Activated CD4-positive, alpha-beta T cell treated with anti-CD3 and anti-CD28 coated beads, Interleukin-2, amount 10 ng/mL, durations not matched to agents 24 days and 14 days (primary cell): Measurements from ENCODE around the gene CXCL10. TPM values are rescaled to one million over a fixed set of nuclear protein-coding genes. Genes with fewer than 3 reads are reported as not detected.
"Not testable (repeated sequence)": the region's sequence is repeated elsewhere in the genome, so short reads cannot be mapped to it uniquely, and the experiment has no call there.

ENCODE experiments used
- DNase-seq: peaks from one replicate; pipeline ENCODE4 v3.0.0; 2022
- H3K27ac Mint-ChIP-seq: one replicate; pipeline ENCODE4 v1.8.0; 2022; ENCODE audit warnings: mild to moderate bottlenecking, mixed read lengths
- H3K27me3 Mint-ChIP-seq: one replicate; pipeline ENCODE4 v1.8.0; 2022; ENCODE audit warnings: mixed read lengths
- H3K36me3 Mint-ChIP-seq: one replicate; pipeline ENCODE4 v1.8.0; 2022; ENCODE audit warnings: low read depth, mild to moderate bottlenecking, mixed read lengths
- H3K4me1 Mint-ChIP-seq: one replicate; pipeline ENCODE4 v1.8.0; 2021; ENCODE audit warnings: mixed read lengths
- H3K4me3 Mint-ChIP-seq: one replicate; pipeline ENCODE4 v1.8.0; 2022; ENCODE audit warnings: mild to moderate bottlenecking, moderate library complexity, mixed read lengths
- H3K9me3 Mint-ChIP-seq: one replicate; pipeline ENCODE4 v1.8.0; 2021; ENCODE audit warnings: mixed read lengths
- intact Hi-C: fragments of 100-400 bp; cut with micrococcal nuclease; formaldehyde crosslinking; loops from one replicate; pipeline ENCODE4 v1.15.1; 2023
- total RNA-seq: library from RNA; stranded (reverse); gene quantifications from 2 replicates; pipeline ENCODE4 v1.2.3, GENCODE V29; 2022

Gene CXCL10
- total RNA-seq, 1 donor from 2014 or later: 4.3 TPM

DNA sequence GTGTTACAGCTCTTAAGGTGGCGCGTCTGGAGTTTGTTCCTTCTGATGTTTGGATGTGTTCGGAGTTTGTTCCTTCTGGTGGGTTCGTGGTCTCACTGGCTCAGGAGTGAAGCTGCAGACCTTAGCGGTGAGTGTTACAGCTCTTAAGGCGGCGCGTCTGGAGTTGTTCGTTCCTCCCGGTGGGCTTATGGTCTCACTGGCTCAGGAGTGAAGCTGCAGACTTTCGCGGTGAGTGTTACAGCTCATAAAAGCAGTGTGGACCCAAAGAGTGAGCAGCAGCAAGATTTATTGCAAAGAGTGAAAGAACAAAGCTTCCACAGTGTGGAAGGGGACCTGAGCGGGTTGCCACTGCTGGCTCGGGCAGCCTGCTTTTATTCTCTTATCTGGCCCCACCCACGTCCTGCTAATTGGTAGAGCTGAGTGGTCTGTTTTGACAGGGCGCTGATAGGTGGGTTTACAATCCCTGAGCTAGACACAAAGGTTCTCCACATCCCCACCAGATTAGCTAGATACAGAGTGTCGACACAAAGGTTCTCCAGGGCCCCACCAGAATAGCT lies 26.6 kb upstream of the CXCL10 start:
- H3K4me3 Mint-ChIP-seq, H3K27ac Mint-ChIP-seq, H3K9me3 Mint-ChIP-seq, intact Hi-C loops, H3K36me3 Mint-ChIP-seq, H3K27me3 Mint-ChIP-seq, H3K4me1 Mint-ChIP-seq: not testable (repeated sequence)
- DNase-seq: peak; percentile 20

DNA sequence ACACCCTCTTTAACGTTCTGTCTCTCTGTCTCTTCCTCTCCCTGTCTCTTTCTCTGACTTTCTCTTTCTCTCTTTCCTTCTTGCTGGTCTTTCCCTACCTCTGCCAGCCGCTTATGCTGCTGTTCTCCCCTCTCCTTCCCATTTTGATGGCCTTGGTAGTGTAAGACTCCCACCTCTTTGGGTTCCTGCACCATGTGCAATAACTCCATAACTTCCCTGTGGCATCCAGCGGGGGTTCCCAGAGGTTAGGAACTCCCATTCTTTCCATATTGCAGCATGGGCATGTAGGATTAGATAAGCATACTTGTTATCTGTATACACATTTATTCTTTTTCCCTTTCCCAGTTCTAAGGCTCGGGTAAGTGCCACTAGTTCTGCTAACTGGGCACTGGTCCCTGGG lies 21.4 kb upstream of the CXCL10 start:
- H3K36me3 Mint-ChIP-seq, DNase-seq, H3K27ac Mint-ChIP-seq, H3K4me1 Mint-ChIP-seq, H3K9me3 Mint-ChIP-seq, intact Hi-C loops, H3K4me3 Mint-ChIP-seq, H3K27me3 Mint-ChIP-seq: not testable (repeated sequence)

DNA sequence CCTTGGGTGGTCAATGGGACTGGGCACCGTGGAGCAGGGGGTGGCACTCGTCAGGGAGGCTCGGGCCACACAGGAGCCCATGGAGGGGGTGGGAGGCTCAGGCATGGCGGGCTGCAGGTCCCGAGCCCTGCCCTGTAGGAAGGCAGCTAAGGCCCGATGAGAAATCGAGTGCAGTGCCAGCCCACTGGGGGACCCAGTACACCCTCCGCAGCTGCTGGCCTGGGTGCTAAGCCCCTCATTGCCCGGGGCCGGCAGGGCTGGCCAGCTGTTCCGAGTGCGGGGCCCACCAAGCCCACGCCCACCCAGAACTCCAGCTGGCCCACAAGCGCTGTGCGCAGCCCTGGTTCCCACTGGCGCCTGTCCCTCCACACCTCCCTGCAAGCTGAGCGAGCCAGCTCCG lies 20.0 kb upstream of the CXCL10 start:
- peak; percentile 47 for DNase-seq
- intact Hi-C loops, H3K27ac Mint-ChIP-seq, H3K4me1 Mint-ChIP-seq, H3K9me3 Mint-ChIP-seq, H3K36me3 Mint-ChIP-seq, H3K4me3 Mint-ChIP-seq, H3K27me3 Mint-ChIP-seq: not testable (repeated sequence)

DNA sequence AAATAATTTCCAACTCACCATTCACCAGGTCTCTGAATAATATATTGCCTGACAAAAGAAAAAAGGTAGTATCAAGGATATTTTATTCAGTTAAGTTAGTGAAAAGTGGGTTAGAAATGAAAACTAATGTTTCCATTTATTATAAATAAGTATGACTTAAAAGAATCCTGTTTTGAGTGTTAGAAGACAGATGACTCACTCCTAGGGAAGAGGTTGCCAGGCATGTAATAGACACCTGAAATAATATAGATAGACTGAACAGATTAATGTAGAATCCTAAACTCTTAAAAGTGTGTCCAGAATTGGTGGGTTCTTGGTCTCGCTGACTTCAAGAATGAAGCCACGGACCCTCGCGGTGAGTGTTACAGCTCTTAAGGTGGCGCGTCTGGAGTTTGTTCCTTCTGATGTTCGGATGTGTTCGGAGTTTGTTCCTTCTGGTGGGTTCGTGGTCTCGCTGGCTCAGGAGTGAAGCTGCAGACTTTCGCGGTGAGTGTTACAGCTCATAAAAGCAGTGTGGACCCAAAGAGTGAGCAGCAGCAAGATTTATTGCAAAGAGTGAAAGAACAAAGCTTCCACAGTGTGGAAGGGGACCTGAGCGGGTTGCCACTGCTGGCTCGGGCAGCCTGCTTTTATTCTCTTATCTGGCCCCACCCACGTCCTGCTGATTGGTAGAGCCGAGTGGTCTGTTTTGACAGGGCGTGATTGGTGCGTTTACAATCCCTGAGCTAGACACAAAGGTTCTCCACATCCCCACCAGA lies 19.1 kb upstream of the CXCL10 start:
- peak; percentile 48 for DNase-seq
- intact Hi-C loops: loop anchor here (1.0 kb wide), 1 partner anchor 16 kb away; no protein-coding TSS in a partner anchor
- H3K27me3 Mint-ChIP-seq, H3K4me3 Mint-ChIP-seq, H3K4me1 Mint-ChIP-seq, H3K36me3 Mint-ChIP-seq, H3K9me3 Mint-ChIP-seq, H3K27ac Mint-ChIP-seq: not testable (repeated sequence)

DNA sequence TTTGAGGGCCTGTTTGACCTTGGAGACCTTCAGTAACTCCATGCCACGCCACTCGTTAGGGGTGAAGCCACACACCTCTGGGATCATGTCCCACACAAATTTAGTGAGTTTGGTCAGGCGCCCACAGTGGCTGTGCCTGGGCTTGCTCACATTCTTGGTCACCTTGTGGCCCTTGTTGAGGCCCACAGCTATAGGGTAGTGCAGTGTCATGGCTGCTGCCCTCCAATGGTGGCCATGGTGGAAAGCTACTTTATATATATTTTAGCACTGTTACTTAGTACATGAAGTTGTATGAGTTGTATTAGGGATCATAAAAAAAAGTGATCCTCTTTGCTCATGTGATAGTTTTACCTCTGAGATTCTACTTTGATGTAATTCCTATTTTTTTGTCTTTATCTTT lies 13.6 kb upstream of the CXCL10 start:
- intact Hi-C loops: no loop called here
- Mint-ChIP-seq H3K4me1 (peaks cover 13% of the 10 kb centered on the region), H3K36me3 (no peaks in the 10 kb centered on the region), H3K9me3 (no peaks in the 10 kb centered on the region), H3K27ac (no peak overlapping the region), H3K27me3 (peaks cover 3% of the 10 kb centered on the region), H3K4me3 (no peak overlapping the region)
- no peak for DNase-seq

DNA sequence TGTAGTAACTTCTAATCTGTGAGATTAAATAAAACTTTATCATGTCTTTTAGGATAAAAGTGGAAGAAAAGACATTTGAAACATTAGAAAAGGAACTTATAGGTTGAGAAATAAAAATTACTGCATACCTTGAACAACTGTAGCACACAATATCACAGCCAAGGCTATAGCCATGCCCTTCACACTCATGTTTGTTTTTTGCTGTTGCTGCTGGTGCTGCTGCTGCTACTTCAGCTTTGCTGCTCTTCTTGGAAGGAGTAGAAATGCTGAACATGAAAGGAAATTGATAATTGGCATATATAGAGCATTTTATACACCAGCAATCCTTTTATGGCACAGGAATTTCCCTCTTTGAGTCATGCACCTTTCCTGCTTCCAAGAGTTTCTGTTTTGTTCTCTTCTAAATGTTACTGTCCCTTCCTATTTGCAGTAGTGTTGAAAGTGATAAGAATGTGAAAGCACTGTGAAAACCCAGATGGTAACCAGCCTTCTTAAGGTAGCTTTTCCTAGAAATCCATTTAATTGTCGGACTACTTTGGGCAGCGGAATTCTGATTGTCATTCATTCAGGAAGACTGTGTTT lies 12.6 kb upstream of the CXCL10 start, which contains the start of gene CXCL11:
TSS of gene CXCL11 (minus strand) at position 272 of the 582 bp plus-strand sequence. CDS start at position 189, 83 bp downstream.
- H3K4me1 Mint-ChIP-seq: peaks cover 11% of the 10 kb centered on the region
- H3K27me3 Mint-ChIP-seq: peaks cover 3% of the 10 kb centered on the region
- H3K9me3 Mint-ChIP-seq: no peaks in the 10 kb centered on the region
- H3K4me3 Mint-ChIP-seq: no peak within 1 kb of the TSS
- H3K36me3 Mint-ChIP-seq: no peaks in the 10 kb centered on the region
- H3K27ac Mint-ChIP-seq: no peak within 1 kb of the TSS
- DNase-seq: no peak
- intact Hi-C loops: no loop called here

DNA sequence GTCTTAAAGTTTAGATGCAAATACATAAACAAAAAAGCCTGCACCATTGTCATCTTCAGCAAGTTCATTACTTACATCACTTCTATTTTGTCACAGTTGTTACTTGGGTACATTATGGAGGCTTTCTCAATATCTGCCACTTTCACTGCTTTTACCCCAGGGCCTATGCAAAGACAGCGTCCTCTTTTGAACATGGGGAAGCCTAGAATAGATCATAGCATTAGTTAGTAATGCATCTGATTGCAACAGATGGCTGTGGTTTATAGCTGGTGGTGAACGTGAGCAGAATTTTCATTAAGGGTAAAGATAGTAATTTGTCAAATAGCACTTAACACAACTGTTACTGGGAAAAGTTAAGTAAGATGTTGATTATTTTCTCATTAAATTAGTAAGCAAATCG lies 11.8 kb upstream of the CXCL10 start:
- Mint-ChIP-seq H3K4me1 (peaks cover 11% of the 10 kb centered on the region), H3K27me3 (peaks cover 6% of the 10 kb centered on the region), H3K36me3 (no peaks in the 10 kb centered on the region), H3K4me3 (no peak overlapping the region), H3K27ac (no peak overlapping the region), H3K9me3 (no peaks in the 10 kb centered on the region)
- intact Hi-C loops: no loop called here
- DNase-seq: no peak

DNA sequence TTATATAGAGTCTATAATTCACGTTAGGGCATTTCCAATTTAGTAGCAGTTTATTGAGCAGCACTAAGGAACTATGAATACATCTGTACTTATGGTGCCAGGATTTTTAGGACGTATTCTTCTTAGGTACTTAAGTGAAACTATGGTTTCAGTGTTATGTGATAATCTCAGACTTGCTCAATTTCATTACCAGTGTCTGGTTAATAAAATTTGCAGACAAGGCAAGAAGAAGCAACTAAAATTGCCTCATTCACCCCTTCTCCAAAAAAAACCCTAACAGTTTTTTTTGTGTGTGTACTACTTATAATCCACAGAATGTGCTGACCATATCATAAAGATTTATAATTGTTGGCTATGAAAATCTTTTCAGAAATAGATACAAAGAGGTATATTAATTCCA lies 6.0 kb upstream of the CXCL10 start:
- Mint-ChIP-seq H3K36me3 (no peaks in the 10 kb centered on the region), H3K4me3 (no peak overlapping the region), H3K9me3 (peaks cover 14% of the 10 kb centered on the region), H3K27ac (no peak overlapping the region), H3K27me3 (peaks cover 10% of the 10 kb centered on the region), H3K4me1 (peaks cover 22% of the 10 kb centered on the region)
- DNase-seq: no peak
- intact Hi-C loops: loop anchor here (10.0 kb wide), 1 partner anchor 276 kb away; the partner anchor contains the start of gene STBD1

DNA sequence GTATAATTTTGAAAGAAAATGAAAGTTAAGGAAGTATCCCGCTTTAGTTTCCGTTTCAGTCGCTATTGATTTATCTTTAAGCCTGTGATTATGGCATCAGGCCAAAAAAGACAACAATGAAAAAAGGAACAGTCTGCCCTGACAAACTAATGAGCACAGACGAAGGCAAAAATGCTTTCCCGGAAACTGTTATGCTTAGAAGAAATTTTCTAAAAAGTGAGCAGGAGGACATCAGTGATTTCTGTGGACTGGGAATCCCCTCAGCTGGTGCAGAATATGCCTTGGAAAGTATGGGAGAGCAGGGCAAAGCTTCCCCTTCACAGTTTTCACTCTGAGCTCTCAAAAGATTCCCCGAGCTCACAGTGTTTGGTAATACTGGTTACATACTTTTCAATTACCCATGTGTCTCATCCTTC lies 5.1 kb upstream of the CXCL10 start:
- Mint-ChIP-seq H3K36me3 (no peaks in the 10 kb centered on the region), H3K4me3 (peak overlapping the region; percentile 70), H3K27ac (peak overlapping the region; percentile 57), H3K9me3 (peaks cover 20% of the 10 kb centered on the region), H3K27me3 (peaks cover 7% of the 10 kb centered on the region), H3K4me1 (peaks cover 28% of the 10 kb centered on the region)
- intact Hi-C loops: loop anchor here (10.0 kb wide), 1 partner anchor 276 kb away; the partner anchor contains the start of gene STBD1
- no peak for DNase-seq

DNA sequence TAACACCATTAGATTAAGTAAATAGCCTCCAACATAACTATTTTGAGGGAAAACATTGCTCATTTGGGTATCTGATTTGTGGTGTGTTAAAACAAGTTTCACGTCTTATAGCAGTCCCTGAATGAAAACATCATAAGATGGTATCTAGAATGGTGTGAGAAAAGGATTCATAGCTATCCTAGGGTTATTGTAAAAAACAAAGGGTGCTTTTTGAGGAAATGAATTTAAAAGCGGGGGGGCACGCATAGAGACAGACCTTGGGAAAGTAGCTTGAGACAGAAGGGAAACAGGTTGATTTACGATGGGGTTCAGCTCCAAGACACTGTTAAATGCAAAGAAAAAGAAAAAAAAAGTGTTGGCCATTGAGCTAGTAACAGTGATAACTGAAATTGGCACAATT lies 768 bp upstream of the CXCL10 start:
- Mint-ChIP-seq H3K27me3 (peaks cover 7% of the 10 kb centered on the region), H3K4me1 (peaks cover 32% of the 10 kb centered on the region), H3K36me3 (no peaks in the 10 kb centered on the region), H3K4me3 (peak overlapping the region; percentile 52), H3K9me3 (peaks cover 20% of the 10 kb centered on the region), H3K27ac (peak overlapping the region; percentile 68)
- DNase-seq: no peak
- intact Hi-C loops: loop anchor here (1.0 to 10.0 kb wide), 2 partner anchors 34 to 281 kb away; partner anchors contain the start of gene STBD1

DNA sequence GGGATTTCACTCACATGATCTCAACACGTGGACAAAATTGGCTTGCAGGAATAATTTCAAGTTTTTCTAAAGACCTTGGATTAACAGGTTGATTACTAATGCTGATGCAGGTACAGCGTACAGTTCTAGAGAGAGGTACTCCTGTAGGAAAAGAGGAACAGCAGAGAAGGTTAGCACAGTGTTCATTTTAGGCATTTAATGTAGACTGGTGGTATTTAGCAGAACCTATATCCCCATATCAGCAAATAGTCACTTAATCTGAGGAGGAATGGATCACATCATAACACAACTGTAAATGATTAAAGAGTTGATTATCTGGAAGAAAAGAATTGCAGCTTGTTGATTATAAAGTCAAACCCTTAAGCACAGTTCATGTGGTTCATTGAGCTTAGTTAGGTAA lies 620 bp downstream of the CXCL10 start:
- intact Hi-C loops: loop anchor here (10.0 kb wide), 1 partner anchor 282 kb away; the partner anchor contains the start of gene STBD1
- peak overlapping the region; percentile 35 for H3K27ac Mint-ChIP-seq

DNA sequence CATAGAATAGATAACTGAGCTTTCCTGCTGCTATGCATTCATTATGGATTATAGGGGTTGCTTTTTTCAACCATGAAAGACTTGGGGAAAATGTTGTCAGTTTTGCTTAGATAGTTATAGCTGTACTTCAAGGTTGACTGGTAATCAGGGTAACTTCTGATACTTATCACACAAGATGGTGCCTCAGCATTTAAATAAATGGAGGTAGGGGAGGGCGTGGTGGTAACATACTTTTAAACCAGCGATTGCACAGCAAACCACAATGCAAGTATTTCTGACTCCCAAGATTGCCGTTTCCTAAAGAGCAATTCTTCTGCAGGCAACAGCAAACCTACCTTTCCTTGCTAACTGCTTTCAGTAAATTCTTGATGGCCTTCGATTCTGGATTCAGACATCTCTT lies 1.3 kb downstream of the CXCL10 start:
- Mint-ChIP-seq H3K9me3 (peaks cover 16% of the 10 kb centered on the region), H3K36me3 (no peaks in the 10 kb centered on the region), H3K27ac (peak overlapping the region; percentile 5), H3K4me3 (no peak overlapping the region), H3K4me1 (peaks cover 24% of the 10 kb centered on the region), H3K27me3 (peaks cover 5% of the 10 kb centered on the region)
- no peak for DNase-seq
- intact Hi-C loops: loop anchor here (10.0 kb wide), 1 partner anchor 283 kb away; the partner anchor contains the start of gene STBD1

More for the DNA sequence above, 620 bp downstream of the CXCL10 start:
- no peak overlapping the region for H3K4me3 Mint-ChIP-seq
- no peak for DNase-seq
- peaks cover 26% of the 10 kb centered on the region for H3K4me1 Mint-ChIP-seq
- no peaks in the 10 kb centered on the region for H3K36me3 Mint-ChIP-seq
- H3K27me3 Mint-ChIP-seq: peaks cover 5% of the 10 kb centered on the region
- peaks cover 20% of the 10 kb centered on the region for H3K9me3 Mint-ChIP-seq

DNA sequence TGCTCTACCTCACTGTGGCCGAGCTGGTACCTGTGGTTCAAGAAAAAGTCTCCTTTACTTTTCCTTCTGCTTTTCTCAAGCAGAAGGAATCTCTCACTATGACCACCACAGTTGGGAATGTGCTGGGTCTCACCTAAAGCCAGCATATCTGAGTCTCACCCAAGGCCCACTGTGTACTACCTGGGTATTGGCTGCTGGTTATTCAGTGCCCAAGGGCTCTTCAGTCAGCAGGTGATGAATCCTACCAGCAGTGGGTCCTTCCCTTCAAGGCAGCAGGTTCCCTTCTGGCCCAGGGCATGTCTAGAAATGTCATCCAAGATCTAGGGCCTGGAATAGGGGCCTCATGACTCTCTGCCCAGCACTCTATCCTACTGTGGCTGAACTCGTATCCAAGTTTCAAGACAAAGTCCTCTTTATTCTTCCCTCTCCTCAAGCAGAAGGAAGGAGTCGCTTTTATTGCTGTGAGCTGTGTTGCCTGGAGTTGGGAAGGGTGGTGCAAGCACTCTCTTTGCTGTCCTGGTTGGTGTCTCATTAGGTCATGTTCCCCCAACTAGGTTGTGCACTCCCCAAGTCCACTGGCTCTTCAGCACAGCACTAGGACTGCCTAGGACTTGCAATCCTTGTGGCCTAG lies 6.1 kb downstream of the CXCL10 start:
- intact Hi-C loops: no loop called here
- Mint-ChIP-seq H3K9me3 (no peaks in the 10 kb centered on the region), H3K27ac (no peak overlapping the region), H3K27me3 (peaks cover 4% of the 10 kb centered on the region), H3K36me3 (no peaks in the 10 kb centered on the region), H3K4me1 (peaks cover 11% of the 10 kb centered on the region), H3K4me3 (no peak overlapping the region)
- no peak for DNase-seq

DNA sequence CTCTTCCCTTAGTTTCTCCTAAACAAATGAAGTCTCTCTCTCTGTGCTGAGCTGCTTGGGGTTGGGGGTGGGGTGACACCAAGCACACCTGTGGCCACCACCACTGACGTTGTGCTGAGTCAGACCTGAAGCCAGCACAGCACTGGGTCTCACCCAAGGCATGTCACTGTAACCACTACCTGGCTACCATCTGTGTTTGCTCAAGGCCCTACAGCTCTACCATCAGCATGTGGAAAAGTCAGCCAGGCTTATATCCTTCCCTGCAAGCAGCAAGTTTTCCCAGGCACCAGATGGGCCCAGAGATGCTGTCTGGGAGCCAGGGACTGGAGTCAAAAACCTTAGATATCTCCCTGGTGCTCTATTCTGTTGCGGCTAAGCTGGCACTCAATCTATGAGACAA lies 6.9 kb downstream of the CXCL10 start:
- H3K9me3 Mint-ChIP-seq: no peaks in the 10 kb centered on the region
- H3K4me1 Mint-ChIP-seq: peaks cover 10% of the 10 kb centered on the region
- intact Hi-C loops: no loop called here
- no peak overlapping the region for H3K27ac Mint-ChIP-seq
- no peaks in the 10 kb centered on the region for H3K36me3 Mint-ChIP-seq
- H3K27me3 Mint-ChIP-seq: peaks cover 4% of the 10 kb centered on the region
- DNase-seq: no peak
- no peak overlapping the region for H3K4me3 Mint-ChIP-seq
